ENCODE results near the gene ANKRD17.
"Not testable (repeated sequence)": the region's sequence is repeated elsewhere in the genome, so short reads cannot be mapped to it uniquely, and the experiment has no call there.

Gene ANKRD17

DNA sequence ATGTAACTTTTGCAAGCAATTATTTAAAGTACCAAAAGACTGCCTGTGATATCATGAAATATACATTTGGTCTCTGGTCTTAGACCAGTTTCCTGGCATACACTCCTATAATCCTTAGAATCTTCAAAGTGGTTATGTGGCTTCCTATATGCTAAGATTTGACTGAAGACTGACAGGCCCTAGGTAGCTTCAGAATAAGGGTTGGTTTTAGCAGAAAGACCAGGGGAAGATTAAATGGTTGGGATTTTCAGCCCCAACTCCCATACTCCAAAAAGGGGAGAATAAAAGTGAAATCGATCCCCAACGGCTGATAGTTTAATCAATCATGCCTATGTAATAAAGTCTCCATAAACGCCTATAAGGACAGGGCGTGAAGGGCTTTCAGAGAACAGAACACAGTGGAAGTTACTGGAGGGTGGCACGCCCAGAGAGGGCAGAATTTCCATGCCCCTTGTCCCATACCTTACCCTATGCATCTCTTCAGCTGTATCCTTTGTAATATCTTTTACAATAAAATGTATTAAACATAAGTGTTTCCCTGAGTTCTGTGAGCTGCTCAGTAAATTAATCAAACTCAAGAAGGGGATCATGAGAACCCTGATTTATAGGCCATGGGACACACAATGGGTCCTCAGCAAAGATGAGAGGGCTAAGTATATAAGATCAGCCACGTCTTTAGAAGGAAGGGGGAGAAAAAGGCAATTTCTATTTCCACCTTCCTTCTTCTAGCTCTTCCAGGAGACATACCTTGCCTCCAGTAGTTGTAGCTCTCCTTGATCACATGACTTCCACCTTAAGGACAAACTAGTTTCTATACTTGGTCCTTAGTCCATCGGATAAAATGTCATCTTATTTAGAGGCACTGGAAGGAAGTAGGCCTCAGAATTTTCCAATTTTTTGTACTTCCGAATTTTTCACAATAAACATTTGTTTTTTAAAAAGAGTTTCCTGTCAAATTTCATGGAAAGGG, 26.8 kb downstream of the ANKRD17 start:
- no peak overlapping the region for H3K4me3 ChIP-seq (ENCODE audit: low read depth, low read length)
- no peak for DNase-seq (ENCODE audit: low read depth)
- TF ChIP-seq, protein P1, sequence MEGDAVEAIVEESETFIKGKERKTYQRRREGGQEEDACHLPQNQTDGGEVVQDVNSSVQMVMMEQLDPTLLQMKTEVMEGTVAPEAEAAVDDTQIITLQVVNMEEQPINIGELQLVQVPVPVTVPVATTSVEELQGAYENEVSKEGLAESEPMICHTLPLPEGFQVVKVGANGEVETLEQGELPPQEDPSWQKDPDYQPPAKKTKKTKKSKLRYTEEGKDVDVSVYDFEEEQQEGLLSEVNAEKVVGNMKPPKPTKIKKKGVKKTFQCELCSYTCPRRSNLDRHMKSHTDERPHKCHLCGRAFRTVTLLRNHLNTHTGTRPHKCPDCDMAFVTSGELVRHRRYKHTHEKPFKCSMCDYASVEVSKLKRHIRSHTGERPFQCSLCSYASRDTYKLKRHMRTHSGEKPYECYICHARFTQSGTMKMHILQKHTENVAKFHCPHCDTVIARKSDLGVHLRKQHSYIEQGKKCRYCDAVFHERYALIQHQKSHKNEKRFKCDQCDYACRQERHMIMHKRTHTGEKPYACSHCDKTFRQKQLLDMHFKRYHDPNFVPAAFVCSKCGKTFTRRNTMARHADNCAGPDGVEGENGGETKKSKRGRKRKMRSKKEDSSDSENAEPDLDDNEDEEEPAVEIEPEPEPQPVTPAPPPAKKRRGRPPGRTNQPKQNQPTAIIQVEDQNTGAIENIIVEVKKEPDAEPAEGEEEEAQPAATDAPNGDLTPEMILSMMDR (conservative IDR thresholded peaks at IDR 0.05; ENCODE audit: low read depth, low read length), result no peak

DNA sequence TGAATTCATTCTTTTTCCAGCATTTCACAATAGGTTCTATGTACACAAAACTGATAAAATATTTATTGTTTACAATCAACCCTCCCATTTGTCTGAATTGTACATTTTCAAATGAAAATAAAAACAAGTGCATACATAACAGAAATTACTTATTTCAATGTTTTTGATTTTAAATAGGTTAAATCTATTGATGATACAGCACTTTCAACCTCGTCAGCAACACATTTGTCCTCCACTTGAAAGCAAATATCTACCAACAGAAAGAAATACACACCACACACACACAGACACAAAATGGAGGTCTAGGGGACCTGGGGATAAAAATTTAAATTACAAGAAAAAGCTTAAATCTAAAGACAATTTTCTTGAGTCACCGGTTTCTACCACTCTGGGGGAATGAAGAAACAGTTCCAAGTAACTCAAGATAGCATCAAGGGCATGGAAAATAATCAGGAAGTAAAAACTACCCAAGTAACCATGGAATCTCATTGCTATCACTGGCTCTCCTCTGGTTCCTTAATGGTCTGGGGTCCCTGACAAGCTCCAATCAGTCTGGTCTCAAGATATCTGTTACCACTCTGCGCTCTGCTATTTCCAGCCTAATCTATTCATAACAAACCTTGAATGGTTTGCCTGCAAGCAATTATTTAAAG, 27.6 kb downstream of the ANKRD17 start:
- TF ChIP-seq, protein P1 (conservative IDR thresholded peaks at IDR 0.05; ENCODE audit: low read depth, low read length), result no peak

DNA sequence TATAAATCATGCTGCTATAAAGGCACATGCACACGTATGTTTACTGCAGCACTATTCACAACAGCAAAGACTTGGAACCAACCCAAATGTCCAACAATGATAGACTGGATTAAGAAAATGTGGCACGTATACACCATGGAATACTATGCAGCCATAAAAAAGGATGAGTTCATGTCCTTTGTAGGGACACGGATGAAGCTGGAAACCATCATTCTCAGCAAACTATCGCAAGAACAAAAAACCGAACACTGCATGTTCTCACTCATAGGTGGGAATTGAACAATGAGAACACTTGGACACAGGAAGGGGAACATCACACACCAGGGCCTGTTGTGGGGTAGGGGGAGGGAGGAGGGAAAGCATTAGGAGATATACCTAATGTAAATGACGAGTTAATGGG, 29.8 kb downstream of the ANKRD17 start:
- not testable (repeated sequence) for DNase-seq (ENCODE audit: low read depth); H3K4me3 ChIP-seq (ENCODE audit: low read depth, low read length)

More for the DNA sequence above, 27.6 kb downstream of the ANKRD17 start:
- DNase-seq (ENCODE audit: low read depth), result no peak
- no peak overlapping the region for H3K4me3 ChIP-seq (ENCODE audit: low read depth, low read length)

DNA sequence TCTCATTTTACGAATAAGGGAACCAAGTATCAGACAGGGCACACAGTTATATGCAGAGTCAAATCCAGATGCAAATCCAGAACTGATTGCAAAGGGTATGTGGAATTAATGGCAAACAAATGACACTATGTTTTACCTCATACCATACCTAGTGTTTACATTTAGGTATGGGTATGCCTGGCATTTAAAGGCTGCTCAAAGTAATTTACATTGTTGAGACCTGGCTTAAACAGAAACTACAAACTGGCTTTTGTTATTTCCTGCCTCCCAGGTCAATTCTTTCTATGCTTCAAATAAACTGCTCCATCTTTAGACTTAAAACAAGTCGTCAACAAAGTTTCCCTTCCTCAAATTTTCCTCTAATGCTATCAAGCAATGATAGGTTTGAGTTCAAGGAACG, 33.7 kb downstream of the ANKRD17 start:
- TF ChIP-seq, protein P1 (conservative IDR thresholded peaks at IDR 0.05; ENCODE audit: low read depth, low read length), result no peak
- no peak overlapping the region for H3K4me3 ChIP-seq (ENCODE audit: low read depth, low read length)
- DNase-seq (ENCODE audit: low read depth), result no peak

DNA sequence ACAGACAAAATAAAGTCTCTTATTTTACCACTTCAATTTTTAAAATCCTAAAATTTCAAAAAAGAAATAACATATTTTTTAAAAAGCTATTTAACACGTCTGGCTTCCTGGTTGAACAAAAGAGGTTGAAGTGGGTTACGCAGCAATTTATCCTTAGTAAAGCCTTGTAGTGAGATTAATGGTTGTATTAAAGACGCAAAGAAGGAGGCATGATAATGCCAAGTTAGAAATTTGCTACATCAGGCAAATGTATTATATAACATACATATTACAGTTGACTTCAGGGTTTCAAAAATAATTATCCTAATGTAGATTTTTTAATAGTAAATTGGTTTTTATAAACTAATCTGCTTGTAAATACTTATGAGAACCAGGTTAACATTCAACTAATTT, 35.3 kb downstream of the ANKRD17 start:
- H3K4me3 ChIP-seq (ENCODE audit: low read depth, low read length), result no peak overlapping the region
- no peak for DNase-seq (ENCODE audit: low read depth)
- TF ChIP-seq, protein P1 (conservative IDR thresholded peaks at IDR 0.05; ENCODE audit: low read depth, low read length), result no peak

DNA sequence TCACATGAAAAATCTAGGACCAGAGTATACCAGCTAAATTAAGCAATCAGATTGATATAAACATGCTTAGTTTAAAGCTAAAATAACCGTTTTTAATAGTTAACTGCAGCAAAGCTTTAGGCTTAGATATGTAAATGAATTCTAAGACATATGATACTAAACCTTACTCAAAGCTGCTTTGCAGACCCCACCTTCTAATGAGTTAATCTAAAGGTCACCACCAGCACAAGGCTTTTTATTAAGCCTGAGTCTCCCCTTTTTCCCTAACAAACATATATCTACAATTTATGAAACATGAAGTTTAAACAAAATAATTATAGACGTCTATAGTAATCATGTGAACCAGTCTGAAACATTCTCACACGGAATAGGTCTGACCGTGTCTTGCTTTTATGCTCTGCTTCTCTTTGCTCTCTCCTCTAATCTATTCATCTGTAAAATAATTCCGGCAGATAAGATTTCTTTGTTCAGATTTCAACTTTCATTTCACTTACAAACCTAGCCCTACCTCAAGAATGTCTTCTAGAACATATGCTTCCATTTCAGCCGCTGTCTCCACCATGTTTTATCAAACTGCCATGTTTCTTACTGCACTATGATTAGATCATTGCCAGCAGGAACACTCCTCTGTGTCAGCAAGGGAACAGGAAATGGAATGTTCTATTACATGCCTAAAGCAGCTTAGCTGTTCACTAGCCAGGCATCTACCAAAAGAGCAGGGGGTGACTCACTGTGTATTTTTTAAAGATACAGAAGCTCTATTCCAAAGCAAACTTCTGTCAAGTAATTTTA, 35.9 kb downstream of the ANKRD17 start:
- DNase-seq (ENCODE audit: low read depth), result peak; percentile 98
- TF ChIP-seq, protein P1 (conservative IDR thresholded peaks at IDR 0.05; ENCODE audit: low read depth, low read length), result no peak
- peak overlapping the region; percentile 64 for H3K4me3 ChIP-seq (ENCODE audit: low read depth, low read length)

DNA sequence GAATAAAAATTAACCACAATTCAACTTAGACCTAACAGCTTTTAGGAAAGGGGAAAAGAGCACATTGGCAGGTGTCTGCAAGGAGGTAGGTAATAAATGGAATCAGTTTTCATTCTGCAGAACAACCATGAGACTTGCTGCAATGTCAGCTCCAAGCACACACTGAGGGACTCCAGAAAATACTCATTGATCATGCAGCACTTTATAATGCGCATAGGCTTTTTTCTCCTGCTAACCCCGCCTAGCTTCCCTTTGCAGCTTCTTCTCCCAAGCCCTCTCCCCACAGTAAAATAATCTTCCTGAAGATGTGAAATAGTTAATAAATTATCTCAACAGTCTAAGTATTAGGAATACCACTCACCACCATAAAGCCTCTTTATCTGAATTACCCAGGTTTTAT, 36.9 kb downstream of the ANKRD17 start:
- peak overlapping the region; percentile 64 for H3K4me3 ChIP-seq (ENCODE audit: low read depth, low read length)
- DNase-seq (ENCODE audit: low read depth), result no peak
- TF ChIP-seq, protein P1 (conservative IDR thresholded peaks at IDR 0.05; ENCODE audit: low read depth, low read length), result no peak

Measured in choroid plexus epithelial cell (primary cell).